ENCODE results near the gene TP53RK.

- TF ChIP-seq GATA3 (IDR thresholded peaks at IDR 0.05; ENCODE audit: low read depth, low read length) (no peak), GATA2 (IDR thresholded peaks at IDR 0.05; ENCODE audit: low read depth, low read length) (no peak)
Observed at GRCh38 chr20:46720776-46721425, 31.7 kb upstream of the TP53RK start.

Measured in SH-SY5Y (cell line).